GM19397 (cell line): ENCODE data around the gene DNMBP.
A peak's percentile ranks its signal among the peaks of the same experiment; 100 is the strongest.
"Not testable (repeated sequence)": the region's sequence is repeated elsewhere in the genome, so short reads cannot be mapped to it uniquely, and the experiment has no call there.

ENCODE experiments used
- ATAC-seq: cut with Tn5 transposase; IDR thresholded peaks from one replicate; pipeline ENCODE4 v1.9.1; 2021; ENCODE audit warnings: mild to moderate bottlenecking, moderate library complexity; ENCODE audit not compliant: unreplicated experiment

DNMBP gene

GRCh38 chr10:100014071-100014762, 4.5 kb upstream of the DNMBP start:
- ATAC-seq: peak; percentile 53

GRCh38 chr10:100013621-100014020, 3.9 kb upstream of the DNMBP start:
- ATAC-seq: no peak

- ATAC-seq: not testable (repeated sequence)
These were observed 2.2 kb upstream of the DNMBP start for GRCh38 chr10:100011906-100012305.

- peak; percentile 59 for ATAC-seq
These were observed 409 bp downstream of the DNMBP start for GRCh38 chr10:100009283-100009792.

- ATAC-seq: no peak
These were observed 952 bp downstream of the DNMBP start for GRCh38 chr10:100008708-100009282.

GRCh38 chr10:100008142-100008522, 1.6 kb downstream of the DNMBP start:
- no peak for ATAC-seq

DNA sequence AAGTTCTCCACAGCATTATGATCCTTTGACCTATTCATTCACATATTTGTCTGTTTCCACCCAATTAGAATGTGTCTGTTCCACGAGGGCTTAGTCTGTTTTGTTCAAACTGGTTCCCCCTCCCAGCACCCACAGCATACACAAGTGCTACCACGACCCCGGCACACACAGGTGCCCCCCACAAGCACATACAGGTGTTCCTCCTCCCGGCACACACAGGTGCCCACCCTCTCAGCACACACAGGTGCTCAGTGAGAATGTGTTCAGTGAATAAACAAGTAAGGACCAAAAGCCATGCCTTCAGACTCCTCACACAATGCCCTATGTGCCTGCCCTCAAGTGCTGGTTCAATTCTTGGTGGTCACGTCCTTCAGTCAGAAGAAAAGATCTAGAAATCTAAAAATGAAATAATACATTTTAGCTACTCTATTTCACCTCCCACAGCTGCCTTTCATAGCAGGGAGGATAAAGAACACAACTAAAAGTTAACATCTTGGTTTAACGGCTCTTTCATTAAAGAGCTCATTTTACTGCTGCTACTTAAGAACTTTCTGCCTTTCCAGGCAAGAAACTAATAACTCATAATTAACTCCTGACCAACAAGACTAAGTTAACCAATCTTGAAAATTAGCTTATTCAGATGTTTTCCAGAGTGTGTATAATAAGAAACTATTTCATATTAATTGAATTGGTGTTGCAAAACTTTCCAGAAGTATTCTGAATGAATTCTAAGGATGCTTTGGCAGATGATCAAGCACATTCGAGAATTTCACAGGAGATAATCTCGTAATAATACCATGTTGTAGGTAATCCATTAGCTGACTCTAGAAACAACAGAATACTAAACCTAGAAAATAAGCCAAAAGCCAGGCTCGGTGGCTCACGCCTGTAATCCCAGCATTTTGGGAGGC, 2.3 kb downstream of the DNMBP start:
- no peak for ATAC-seq

DNA sequence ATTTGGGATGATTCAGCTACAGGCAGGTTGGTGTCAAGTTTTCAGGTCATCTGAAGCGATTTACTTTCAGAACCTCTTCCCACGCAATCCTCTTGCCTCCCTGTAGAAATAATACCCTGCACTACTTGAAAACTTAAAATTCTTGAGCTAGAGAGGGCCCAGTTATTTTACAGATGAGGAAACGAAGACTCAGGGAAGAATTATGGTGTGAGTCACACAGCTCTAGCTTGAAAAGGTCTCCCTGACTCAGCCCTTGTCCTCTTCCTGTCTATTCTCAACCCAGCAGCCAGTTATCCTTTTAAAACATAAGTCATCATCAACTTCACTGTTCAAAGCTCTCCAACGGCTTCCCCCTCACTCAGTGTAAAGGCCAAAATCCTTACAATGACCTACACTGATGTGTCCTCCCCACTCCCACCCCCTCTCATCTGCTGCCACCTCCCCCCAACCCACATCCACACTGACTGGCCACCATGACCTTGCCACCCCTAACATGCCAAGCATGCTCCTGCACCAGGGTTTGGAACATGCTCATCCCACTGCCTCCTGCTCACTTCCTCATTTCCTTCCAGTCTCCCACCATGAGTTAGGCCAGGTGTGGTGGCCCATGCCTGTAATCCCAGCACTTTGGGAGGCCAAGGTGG, 3.4 kb downstream of the DNMBP start:
- ATAC-seq: no peak

- no peak for ATAC-seq
These were observed 4.8 kb downstream of the DNMBP start for GRCh38 chr10:100004805-100005510.

- ATAC-seq: no peak
These were observed 9.6 kb downstream of the DNMBP start for GRCh38 chr10:100000109-100000644.

DNA sequence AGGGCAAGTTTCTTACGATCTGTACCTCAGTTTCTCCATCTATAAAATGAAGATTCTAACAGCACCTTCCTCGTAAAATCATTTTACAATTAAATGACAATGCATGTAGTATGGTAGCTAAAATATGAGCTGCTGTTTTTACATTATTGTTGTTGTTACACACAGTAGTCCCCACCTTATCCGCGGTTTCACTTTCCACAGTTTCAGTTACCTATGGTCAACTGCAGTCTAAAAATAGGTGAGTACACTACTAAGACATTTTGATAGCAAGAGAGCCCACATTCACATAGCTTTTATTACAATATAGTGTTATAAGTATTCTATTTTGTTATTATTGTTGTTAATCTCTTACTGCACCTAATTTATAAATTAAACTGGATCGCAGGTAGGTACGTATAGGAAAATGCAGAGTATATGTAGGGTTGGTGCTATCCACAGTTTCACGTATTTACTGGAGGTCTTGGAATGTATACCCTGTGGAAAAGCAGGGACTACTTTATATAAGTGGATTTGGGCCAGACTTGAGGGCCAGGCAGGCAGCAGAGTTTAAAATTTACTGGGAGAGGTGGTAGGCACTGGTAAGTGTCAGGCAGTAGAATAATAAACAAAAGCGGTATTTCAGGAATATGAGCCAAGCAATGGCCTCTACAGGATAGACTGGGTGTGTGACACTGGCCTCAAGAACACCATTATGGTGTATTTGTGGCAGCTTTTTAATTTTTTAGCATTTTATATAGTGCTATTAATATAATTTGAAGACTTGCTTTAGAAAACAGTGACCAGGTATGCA, 10.2 kb downstream of the DNMBP start:
- ATAC-seq: no peak

DNA sequence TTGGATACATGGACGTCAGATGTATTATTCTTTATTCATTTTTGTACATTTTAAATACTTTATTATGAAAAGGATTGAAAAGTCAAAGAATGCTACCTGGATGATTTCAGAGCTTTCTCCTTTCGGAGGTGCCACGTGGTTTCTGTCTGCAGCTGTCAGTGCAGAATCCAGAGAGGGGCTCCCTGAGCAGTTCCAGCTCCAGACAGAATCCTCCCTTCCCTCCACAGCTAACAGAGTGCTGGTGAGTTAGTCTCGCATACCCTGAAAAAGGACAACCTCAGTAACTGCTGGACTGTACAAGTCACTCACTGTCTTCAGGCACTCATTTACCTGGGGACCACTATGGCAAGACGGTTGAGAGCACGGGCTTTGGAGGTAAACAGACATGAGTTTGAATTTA, 10.9 kb downstream of the DNMBP start:
- ATAC-seq: no peak

DNA sequence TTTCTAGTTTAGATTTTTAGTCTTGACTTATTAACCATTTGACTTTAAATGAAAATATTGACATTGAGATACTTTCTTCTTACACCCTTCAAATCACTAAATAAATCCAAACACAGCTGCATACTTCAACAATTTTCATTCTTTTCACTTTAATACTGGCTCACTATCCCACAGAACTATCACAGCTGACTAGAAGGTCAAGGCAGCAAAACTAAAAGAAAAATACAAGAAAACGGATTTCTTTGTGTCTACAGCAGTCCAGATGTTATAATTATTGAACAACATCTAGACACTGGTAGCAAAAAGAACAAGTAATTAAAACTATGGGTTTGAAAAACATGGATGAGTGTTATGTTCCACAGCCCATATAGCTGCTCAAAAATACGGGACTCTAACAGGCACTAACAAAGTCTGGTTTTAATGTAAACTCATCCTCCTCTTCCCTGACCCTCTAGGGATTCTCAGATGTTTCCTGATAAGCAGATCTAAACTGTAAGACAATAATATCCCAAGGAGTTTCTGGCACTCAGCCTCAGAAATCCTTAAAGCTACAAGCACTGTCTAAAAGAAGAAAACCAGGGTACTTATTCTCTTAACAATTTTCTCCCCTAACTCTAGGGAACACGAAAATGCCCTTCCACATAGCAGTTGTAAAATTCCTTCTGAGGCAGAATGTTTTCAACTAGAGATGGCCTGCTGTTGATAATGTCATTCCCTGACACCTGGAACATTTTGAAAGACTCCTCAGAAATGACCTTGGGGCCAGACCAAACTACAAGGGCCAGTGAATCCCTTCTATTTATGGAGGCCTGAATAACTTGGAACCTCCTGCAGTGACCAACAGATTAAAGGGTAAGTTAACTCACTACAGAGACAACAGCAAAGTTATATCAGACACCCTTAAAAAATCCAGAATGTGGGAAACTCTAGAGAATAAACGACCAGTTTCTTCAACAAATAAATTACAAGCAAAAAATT, 12.8 kb downstream of the DNMBP start:
- no peak for ATAC-seq

DNA sequence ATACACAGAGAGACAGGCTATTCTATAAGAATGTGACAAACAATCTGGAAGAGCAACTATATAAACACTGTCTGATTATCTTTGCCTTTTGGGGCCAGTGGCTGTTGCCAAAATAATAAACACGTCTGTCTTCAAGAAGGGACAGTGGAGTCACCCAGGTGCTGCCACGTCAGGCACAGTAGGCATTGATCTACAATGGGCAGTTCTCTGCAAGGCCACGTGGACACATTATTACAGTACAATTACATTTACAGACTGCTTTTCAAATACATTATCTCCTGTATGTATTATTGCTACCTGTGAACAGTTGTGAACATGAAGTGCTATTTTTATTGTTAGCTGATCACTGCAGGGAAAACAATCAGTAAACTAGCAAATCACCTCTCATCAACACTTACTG, 14.0 kb downstream of the DNMBP start:
- ATAC-seq: no peak

- no peak for ATAC-seq
These were observed 14.5 kb downstream of the DNMBP start for GRCh38 chr10:99995269-99995668.

DNA sequence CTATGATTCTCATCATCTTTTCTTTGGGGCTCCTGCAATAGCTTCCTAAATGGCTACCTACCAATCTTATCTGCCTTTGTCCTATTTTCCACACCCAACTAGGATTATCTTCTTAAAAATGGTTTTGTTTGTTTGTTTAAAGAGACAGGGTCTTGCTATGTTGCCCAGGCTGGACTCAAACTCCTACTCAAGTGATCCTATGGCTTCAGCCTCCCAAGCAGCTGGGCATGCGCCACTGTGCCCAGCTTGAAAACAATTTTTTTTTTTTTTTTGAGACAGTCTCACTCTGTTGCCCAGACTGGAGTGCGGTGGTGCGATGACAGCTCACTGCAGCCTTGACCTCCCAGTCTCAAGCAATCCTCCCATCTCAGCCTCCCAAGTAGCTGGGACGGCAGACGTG, 14.9 kb downstream of the DNMBP start:
- no peak for ATAC-seq

GRCh38 chr10:99993701-99994689, 15.8 kb downstream of the DNMBP start:
- ATAC-seq: peak; percentile 83
